ENCODE data around the gene TRAK2. TPM values are rescaled to one million over a fixed set of nuclear protein-coding genes. Genes with fewer than 3 reads are reported as not detected.

The TRAK2 gene
- total RNA-seq, 4 donors from 2014 or later, result 41.5 to 78.9 (median 54.5) TPM

DNA sequence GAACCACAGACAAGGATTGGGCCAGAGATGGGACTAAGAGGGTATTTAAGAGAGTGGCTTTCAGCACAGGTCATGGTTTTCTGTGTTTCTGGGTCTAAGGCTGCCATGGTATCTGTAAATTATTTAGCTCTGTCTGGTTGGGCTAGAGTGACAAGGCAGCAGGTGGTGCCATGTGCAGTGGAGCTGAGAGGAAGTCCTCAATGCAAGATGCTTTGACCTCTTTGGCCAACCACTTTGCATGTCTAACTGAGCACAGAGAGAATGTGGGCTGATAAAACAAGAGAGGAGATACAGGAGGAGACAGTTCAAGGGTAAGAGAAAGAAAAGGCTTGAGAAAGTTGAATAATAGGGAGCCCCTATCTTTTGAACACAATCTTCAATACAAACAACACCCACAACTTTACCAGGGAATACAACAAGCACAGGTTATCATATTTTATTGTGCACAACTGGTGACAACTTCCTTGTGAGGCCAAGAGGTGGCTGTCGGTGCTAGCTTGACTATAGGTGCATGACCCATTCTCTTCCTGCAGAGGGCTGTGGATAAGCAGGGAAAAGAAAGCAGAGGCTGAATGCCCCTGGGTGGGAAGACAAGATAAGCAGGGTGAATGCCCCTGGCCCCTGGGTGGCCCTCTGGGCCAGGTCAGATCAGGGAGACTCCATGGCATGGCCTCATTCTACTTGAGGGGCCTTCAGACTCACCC is 106.4 kb downstream of the TRAK2 start:
- intact Hi-C loops (cut with DNase I; ENCODE audit: low total_unique reads) (no loop called here), in situ Hi-C loops (cut with MboI; ENCODE audit: low pct_ligation_motif_present in 1 of 4, low pct_unique_long_range_greater_than_20kb in 1 of 4, low sequenced_read_pairs in 3 of 4) (no loop called here)
- H3K27ac ChIP-seq, result no peak overlapping the region
- no peaks in the 10 kb centered on the region for H3K9me3 ChIP-seq
- 42 to 71% methylated on average over 1 of the region's 1 CpG for WGBS, 2 donors (ENCODE audit: low coverage in 1 of 2)
- no peak for TF ChIP-seq POLR2A (IDR thresholded peaks at IDR 0.05)
- TF ChIP-seq, protein P1, sequence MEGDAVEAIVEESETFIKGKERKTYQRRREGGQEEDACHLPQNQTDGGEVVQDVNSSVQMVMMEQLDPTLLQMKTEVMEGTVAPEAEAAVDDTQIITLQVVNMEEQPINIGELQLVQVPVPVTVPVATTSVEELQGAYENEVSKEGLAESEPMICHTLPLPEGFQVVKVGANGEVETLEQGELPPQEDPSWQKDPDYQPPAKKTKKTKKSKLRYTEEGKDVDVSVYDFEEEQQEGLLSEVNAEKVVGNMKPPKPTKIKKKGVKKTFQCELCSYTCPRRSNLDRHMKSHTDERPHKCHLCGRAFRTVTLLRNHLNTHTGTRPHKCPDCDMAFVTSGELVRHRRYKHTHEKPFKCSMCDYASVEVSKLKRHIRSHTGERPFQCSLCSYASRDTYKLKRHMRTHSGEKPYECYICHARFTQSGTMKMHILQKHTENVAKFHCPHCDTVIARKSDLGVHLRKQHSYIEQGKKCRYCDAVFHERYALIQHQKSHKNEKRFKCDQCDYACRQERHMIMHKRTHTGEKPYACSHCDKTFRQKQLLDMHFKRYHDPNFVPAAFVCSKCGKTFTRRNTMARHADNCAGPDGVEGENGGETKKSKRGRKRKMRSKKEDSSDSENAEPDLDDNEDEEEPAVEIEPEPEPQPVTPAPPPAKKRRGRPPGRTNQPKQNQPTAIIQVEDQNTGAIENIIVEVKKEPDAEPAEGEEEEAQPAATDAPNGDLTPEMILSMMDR (IDR thresholded peaks at IDR 0.05), result peak in 1 of 5 experiments; percentile 7
- no peak overlapping the region for H3K4me3 ChIP-seq
- DNase-seq, result no peak
- no peaks in the 10 kb centered on the region for H3K27me3 ChIP-seq
- no peaks in the 10 kb centered on the region for H3K4me1 ChIP-seq
- H3K36me3 ChIP-seq, result no peaks in the 10 kb centered on the region

DNA sequence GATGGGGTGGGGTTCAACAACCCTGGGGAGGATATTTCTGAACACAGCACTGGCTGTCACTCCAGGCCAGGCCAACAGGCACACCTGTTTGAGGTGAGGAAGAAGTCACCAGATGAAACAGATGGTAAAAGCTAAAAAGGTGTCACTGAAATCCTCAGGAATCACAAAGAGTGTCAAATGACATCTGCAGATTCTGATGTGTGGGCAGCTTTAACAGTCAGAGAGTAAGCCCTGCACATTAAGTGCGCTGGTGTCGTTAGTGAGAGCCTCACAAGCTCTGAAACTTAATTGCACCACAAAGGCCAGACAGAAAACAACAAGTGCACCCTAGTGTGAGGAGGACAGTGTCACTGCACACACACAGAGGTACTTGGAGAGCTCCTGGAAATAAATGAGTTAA is 107.7 kb downstream of the TRAK2 start:
- H3K4me3 ChIP-seq, result no peak overlapping the region
- H3K9me3 ChIP-seq, result no peaks in the 10 kb centered on the region
- 80 to 94% methylated on average over 2 of the region's 2 CpGs for WGBS, 2 donors (ENCODE audit: low coverage in 1 of 2)
- intact Hi-C loops (cut with DNase I; ENCODE audit: low total_unique reads) (no loop called here), in situ Hi-C loops (cut with MboI; ENCODE audit: low pct_ligation_motif_present in 1 of 4, low pct_unique_long_range_greater_than_20kb in 1 of 4, low sequenced_read_pairs in 3 of 4) (no loop called here)
- TF ChIP-seq, protein P1 (IDR thresholded peaks at IDR 0.05), result no peak
- TF ChIP-seq POLR2AphosphoS5 (IDR thresholded peaks at IDR 0.05) (no peak), EP300 (IDR thresholded peaks at IDR 0.05; ENCODE audit: low read depth) (no peak), POLR2A (IDR thresholded peaks at IDR 0.05) (no peak)
- H3K27ac ChIP-seq, result no peak overlapping the region
- no peaks in the 10 kb centered on the region for H3K27me3 ChIP-seq
- DNase-seq, result no peak
- no peaks in the 10 kb centered on the region for H3K36me3 ChIP-seq
- no peaks in the 10 kb centered on the region for H3K4me1 ChIP-seq

DNA sequence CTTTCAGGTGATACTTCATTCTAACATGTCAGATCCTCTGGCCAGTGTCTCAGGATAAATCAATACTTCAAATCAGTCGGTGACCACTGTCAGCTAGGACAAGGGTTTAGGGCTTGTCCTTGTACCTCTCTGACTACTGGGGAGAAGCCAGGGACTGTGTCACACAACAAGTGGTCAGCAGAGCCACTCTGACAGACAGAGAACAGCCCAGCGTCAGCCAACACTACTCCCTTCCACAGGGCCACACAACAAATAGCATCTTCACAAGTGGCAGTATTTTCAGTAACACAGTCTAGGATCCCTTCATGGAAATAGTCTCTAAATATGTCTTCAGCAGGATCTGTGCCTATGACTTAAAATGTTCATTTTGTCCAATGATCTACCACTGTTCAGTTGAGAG is 108.3 kb downstream of the TRAK2 start:
- no peaks in the 10 kb centered on the region for H3K9me3 ChIP-seq
- no peak overlapping the region for H3K4me3 ChIP-seq
- H3K27me3 ChIP-seq, result no peaks in the 10 kb centered on the region
- in situ Hi-C loops (cut with MboI; ENCODE audit: low pct_ligation_motif_present in 1 of 4, low pct_unique_long_range_greater_than_20kb in 1 of 4, low sequenced_read_pairs in 3 of 4), result no loop called here
- H3K27ac ChIP-seq, result no peak overlapping the region
- no peaks in the 10 kb centered on the region for H3K4me1 ChIP-seq
- no peak for DNase-seq
- WGBS, 2 donors (ENCODE audit: low coverage in 1 of 2), result 85% methylated on average over 2 of the region's 2 CpGs; no CpG with 5 or more reads in 1 of the 2 donors
- H3K36me3 ChIP-seq, result no peaks in the 10 kb centered on the region
- TF ChIP-seq EP300 (IDR thresholded peaks at IDR 0.05; ENCODE audit: low read depth), result no peak
- TF ChIP-seq POLR2AphosphoS5 (IDR thresholded peaks at IDR 0.05), result no peak
- TF ChIP-seq, protein P1 (IDR thresholded peaks at IDR 0.05), result no peak
- TF ChIP-seq POLR2A (IDR thresholded peaks at IDR 0.05), result no peak
- intact Hi-C loops (cut with DNase I; ENCODE audit: low total_unique reads), result no loop called here

DNA sequence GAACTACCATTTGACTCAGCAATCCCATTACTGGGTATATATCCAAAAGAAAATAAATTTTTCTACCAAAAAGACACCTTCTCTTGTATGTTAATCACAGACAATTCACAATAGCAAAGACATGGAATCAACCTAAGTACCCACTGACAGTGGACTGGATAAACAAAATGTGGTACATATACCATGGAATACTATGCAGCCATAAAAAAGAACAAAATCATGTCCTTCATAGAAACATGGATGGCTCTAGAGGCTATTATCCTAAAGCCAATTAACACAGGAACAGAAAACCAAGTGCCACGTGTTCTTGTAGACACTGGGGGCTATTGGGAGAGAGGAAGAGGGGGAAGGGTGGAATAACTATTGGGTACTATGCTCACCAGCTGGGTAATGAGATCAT is 121.8 kb downstream of the TRAK2 start:
- in situ Hi-C loops (cut with MboI; ENCODE audit: low pct_ligation_motif_present in 1 of 4, low pct_unique_long_range_greater_than_20kb in 1 of 4, low sequenced_read_pairs in 3 of 4), result no loop called here
- H3K27ac ChIP-seq, result no peak overlapping the region
- H3K4me1 ChIP-seq, result no peaks in the 10 kb centered on the region
- 50 to 63% methylated on average over 1 of the region's 1 CpG for WGBS, 2 donors (ENCODE audit: low coverage in 1 of 2)
- intact Hi-C loops (cut with DNase I; ENCODE audit: low total_unique reads), result no loop called here
- no peak for DNase-seq
- no peaks in the 10 kb centered on the region for H3K27me3 ChIP-seq
- no peak overlapping the region for H3K4me3 ChIP-seq
- no peaks in the 10 kb centered on the region for H3K36me3 ChIP-seq
- TF ChIP-seq EP300 (IDR thresholded peaks at IDR 0.05; ENCODE audit: low read depth) (no peak), POLR2A (IDR thresholded peaks at IDR 0.05) (no peak), POLR2AphosphoS5 (IDR thresholded peaks at IDR 0.05) (no peak)
- TF ChIP-seq, protein P1 (IDR thresholded peaks at IDR 0.05), result no peak
- no peaks in the 10 kb centered on the region for H3K9me3 ChIP-seq
